H7 (cell line): ENCODE results near the gene MDGA2. TPM values are rescaled to one million over a fixed set of nuclear protein-coding genes. Genes with fewer than 3 reads are reported as not detected.

Experiments
- DNase-seq: peaks from one replicate; pipeline ENCODE4 v3.0.0; 2012
- H3K27me3 ChIP-seq: 2 replicates; pipeline ENCODE4 v1.6.0; 2011; ENCODE audit warnings: mild to moderate bottlenecking, low read length; ENCODE audit not compliant: control insufficient read depth, insufficient read depth
- H3K36me3 ChIP-seq: replicated peaks from 2 replicates; pipeline ENCODE4 v1.5.1; 2011; ENCODE audit warnings: low read length; ENCODE audit not compliant: control insufficient read depth, insufficient read depth
- H3K4me3 ChIP-seq: 2 replicates; pipeline ENCODE4 v1.5.1; 2011; ENCODE audit warnings: low read depth, mild to moderate bottlenecking, control low read depth, low read length, moderate library complexity; ENCODE audit not compliant: insufficient read depth
- total RNA-seq: library from RNA; depleted of rRNA; stranded (reverse); fragments of >200 nt; shearing (Covaris generic); gene quantifications from 2 replicates; pipeline ENCODE4 v1.2.3, GENCODE V29; 2014

The MDGA2 gene
- total RNA-seq, 1 experiment from 2014 or later: 3.7 TPM

DNA sequence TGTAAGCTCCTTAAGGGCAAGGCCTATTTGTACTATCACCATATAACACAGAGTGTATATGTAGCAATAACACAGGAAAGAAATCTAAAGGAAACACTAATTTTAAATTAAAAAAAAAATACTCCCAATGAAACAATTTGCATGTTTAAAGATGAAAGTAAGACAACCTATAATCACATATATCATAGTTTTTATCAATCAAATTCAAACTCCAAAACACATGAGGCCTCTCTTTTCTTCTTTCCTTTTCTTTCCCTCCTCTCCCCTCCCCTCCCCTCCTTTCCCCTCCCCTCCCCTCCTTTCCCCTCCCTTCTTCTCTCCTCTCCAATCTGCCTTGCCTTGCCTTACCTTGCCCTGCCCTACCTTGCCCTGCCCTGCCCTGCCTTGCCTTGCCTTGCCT is 618.0 kb downstream of the MDGA2 start:
- H3K27me3 ChIP-seq: no peaks in the 10 kb centered on the region
- no peaks in the 10 kb centered on the region for H3K36me3 ChIP-seq
- H3K4me3 ChIP-seq: no peak overlapping the region
- no peak for DNase-seq

DNA sequence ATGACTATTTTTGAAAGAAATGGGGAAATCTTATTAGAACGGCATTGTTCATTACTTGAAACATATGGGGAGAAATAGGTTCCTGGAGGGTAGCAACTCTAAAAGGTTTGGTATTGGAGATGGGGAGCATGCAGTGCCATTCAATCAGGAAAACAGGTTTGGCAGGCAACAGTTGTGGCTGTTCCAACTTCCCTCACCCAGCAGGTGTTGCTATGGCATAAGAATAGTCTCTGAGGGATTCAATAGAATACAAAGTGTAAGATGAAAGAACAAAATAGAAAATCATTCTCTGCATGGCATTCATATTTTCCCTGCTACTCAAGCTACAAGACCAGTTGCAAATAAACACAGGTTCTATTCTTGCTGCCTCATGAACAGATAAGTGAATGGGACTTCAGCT is 630.6 kb downstream of the MDGA2 start:
- H3K27me3 ChIP-seq: no peaks in the 10 kb centered on the region
- H3K36me3 ChIP-seq: no peaks in the 10 kb centered on the region
- no peak overlapping the region for H3K4me3 ChIP-seq
- peak; percentile 7 for DNase-seq

- H3K36me3 ChIP-seq: no peaks in the 10 kb centered on the region
- no peaks in the 10 kb centered on the region for H3K27me3 ChIP-seq
- H3K4me3 ChIP-seq: no peak overlapping the region
- peak; percentile 8 for DNase-seq
Observed at GRCh38 chr14:47040550-47040949, 634.9 kb downstream of the MDGA2 start.

- Histone ChIP-seq H3K36me3 (no peaks in the 10 kb centered on the region), H3K27me3 (no peaks in the 10 kb centered on the region), H3K4me3 (no peak overlapping the region)
- DNase-seq: no peak
Observed at GRCh38 chr14:47039336-47039735, 636.1 kb downstream of the MDGA2 start.

DNA sequence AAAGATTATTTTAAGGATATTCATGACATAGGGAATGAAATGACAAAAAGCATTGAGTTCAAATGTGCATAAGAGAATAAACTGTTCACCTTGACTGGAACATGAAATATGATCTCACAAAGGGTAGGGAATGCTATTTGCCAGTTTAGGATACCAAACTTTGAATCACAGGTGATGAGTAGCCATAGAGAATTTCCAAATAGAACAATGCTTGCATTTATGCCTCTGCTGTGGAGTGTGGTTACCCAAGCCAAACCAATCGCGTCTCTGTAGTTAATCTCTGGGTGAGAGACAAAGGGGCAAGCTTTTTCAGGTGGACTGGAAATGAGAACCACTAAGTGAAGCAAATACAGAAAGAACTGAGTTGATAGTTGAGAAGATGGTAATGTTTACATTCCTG is 652.7 kb downstream of the MDGA2 start:
- no peak for DNase-seq
- H3K36me3 ChIP-seq: no peaks in the 10 kb centered on the region
- H3K27me3 ChIP-seq: no peaks in the 10 kb centered on the region
- no peak overlapping the region for H3K4me3 ChIP-seq

DNA sequence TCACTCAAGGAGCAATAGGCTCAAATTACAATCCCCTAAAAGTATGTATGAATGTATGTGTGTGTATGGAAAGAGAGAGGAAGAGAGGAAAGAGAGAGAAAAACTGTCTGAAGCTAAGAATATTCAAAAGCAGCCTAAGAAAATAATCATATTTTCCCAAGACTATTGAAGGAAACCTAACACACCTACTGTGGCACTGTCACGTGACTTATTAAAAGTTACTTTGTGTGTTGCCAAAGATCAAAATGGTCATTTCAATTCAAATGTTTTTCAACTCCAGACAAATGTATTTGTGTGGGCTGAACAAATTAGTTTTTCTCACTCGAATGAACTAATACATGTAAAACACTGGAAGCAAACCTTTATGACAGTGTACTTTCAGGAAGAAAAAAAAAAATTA is 654.9 kb downstream of the MDGA2 start:
- H3K27me3 ChIP-seq: no peaks in the 10 kb centered on the region
- DNase-seq: no peak
- H3K4me3 ChIP-seq: no peak overlapping the region
- no peaks in the 10 kb centered on the region for H3K36me3 ChIP-seq

DNA sequence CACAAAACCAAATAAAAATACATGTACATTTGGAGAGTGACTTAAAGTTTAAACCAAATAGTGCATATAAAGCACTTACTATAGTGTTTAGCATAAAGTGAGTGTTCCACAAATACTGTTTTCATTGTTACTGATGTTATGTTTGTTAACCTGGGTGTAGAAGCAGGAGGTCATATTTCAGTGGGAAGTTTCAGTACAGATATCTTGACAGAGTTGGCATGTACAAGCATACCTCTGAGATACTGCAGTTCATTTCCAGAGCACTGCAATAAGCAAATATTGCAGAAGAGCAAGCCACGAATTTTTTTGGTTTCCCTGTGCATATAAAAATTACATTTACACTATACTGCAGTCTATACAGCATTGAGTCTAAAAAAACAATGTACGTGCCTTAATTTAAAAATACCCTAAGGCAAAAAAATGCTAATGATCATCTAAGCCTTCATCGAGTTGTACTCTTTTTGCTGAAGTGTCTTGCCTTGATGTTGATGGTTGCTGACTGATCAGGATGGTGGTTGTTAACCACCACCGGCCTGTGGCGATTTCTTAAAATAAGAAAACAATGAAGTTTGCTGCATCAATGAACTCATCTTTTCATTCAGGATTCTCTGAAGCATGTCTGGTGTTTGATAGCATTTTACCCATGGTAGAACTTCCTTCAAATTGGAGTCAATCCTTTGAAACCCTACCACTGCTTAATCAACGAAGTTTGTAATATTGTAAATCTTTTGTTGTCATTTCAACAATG is 662.7 kb downstream of the MDGA2 start:
- H3K36me3 ChIP-seq: no peaks in the 10 kb centered on the region
- DNase-seq: no peak
- H3K27me3 ChIP-seq: no peaks in the 10 kb centered on the region
- H3K4me3 ChIP-seq: no peak overlapping the region

GRCh38 chr14:47009615-47010014 is 665.8 kb downstream of the MDGA2 start:
- H3K36me3 ChIP-seq: no peaks in the 10 kb centered on the region
- no peaks in the 10 kb centered on the region for H3K27me3 ChIP-seq
- peak; percentile 3 for DNase-seq
- H3K4me3 ChIP-seq: no peak overlapping the region

GRCh38 chr14:47008732-47009131 is 666.7 kb downstream of the MDGA2 start:
- Histone ChIP-seq H3K27me3 (no peaks in the 10 kb centered on the region), H3K36me3 (no peaks in the 10 kb centered on the region), H3K4me3 (no peak overlapping the region)
- DNase-seq: no peak

DNA sequence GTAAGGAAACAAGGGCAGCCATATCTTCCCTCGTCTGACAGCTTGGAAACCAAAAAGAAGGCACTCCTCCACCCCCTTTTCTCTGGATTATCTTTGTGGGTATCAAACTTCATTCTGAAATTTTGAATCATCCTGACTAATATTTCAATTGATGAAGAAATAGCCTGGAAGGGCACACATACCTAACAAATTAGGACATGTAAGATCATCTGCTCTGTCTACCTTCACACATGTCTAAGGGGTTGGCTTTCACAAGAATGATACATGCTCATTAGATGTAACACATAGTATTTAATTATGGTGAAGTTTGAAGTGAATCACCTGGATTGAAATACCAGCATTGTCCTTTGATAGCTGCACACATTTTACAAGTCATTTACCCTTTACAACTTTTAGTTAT is 675.7 kb downstream of the MDGA2 start:
- H3K4me3 ChIP-seq: no peak overlapping the region
- DNase-seq: no peak
- H3K27me3 ChIP-seq: no peaks in the 10 kb centered on the region
- H3K36me3 ChIP-seq: no peaks in the 10 kb centered on the region

DNA sequence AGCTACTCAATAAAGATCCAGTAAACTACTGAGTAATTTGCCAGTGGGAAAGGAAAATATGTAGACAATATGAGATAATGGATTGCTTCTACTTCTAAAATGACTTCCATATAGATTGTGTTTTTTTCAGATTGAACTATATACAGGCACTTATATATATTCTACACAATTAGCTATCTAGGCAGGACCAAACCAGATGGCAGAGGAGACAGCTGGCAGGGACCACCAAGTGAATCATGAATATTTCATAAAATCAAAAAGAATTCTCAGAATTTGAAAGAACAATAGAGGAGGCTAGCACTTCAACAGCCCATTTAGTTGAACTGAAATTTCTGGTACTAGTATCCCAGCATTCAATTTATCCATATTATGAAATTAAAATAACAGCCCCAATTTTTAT is 685.8 kb downstream of the MDGA2 start:
- no peak overlapping the region for H3K4me3 ChIP-seq

DNA sequence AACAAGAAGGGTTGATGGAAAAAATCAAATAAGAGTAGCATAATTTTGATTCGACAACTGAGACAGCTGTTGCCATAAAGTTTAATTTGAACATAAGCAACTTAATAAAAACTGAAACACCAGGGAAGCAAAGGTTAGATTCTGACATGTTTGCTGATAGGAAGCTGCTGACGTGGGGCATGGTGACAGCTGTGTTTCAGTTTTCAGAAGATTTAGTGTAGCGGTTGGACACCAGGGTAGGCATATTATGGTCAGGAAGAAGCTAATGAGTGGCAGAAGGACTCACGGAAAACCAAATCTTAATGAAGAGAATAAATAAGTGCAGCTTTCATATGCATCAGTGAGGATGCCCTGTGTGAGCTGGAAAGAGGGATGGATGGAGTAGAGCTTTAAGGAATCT is 687.1 kb downstream of the MDGA2 start:
- Histone ChIP-seq H3K36me3 (no peaks in the 10 kb centered on the region), H3K27me3 (no peaks in the 10 kb centered on the region), H3K4me3 (no peak overlapping the region)
- DNase-seq: no peak

More for the DNA sequence above, 685.8 kb downstream of the MDGA2 start:
- H3K27me3 ChIP-seq: no peaks in the 10 kb centered on the region
- H3K36me3 ChIP-seq: no peaks in the 10 kb centered on the region
- no peak for DNase-seq

DNA sequence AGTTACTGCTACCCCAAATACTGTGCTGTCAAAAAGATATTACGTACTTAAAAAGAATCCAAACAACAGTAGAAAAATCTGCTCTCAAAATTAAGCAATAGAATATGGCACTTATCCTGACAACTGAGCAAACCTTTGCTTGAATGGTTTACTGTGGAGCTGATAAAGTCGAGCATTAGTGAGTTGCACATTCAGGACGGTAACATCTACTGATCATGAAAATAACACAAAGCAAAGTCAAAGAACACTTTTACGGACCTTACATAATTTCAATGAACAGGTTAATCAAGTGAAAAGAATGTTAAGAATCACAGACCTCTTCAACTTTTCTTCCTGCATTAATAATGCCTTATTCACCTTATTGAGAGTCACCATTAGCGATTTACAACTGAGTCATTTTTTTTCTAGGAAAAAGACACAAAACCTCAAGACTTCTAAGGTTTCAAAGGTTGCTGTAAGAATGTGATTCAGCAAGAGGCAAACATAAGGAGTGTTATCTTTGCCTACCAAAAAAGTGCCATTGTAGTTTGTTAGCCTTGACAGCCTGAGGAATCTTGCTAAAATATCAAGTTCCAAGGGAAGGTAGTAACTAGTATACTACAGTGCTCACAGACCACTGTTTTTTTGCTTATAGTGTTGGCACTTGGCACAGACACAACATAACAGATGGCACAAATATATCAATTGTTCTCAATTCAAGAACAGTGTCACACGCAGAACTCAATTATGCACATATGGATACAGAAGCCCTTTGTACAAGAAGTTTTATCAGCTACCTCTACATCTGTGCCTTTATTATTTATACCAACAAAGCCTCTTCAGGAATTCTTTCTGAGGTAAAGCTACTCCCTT is 689.6 kb downstream of the MDGA2 start:
- no peak overlapping the region for H3K4me3 ChIP-seq
- H3K36me3 ChIP-seq: no peaks in the 10 kb centered on the region
- no peaks in the 10 kb centered on the region for H3K27me3 ChIP-seq
- DNase-seq: no peak

DNA sequence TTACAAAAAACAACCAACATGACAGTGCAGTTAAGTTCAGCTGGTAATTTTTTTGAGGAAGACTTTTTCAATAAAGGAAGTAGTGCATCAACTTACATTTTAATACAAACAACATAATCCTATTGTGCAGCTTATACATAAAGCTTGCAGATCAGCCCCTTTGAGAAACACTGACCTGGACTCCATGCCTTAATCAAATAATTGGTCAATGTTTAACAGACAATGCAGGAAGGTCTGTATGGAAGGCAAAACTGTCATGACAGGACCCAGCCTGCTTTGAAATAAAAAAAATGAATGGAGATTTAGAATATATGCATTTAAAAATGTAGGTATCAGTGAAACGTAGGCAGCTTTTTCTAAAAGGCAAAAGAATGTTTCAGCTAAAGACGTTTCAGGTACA is 702.1 kb downstream of the MDGA2 start:
- no peaks in the 10 kb centered on the region for H3K36me3 ChIP-seq
- no peak for DNase-seq
- no peaks in the 10 kb centered on the region for H3K27me3 ChIP-seq
- H3K4me3 ChIP-seq: no peak overlapping the region

- Histone ChIP-seq H3K4me3 (no peak overlapping the region), H3K27me3 (no peaks in the 10 kb centered on the region), H3K36me3 (no peaks in the 10 kb centered on the region)
- DNase-seq: no peak
Observed at GRCh38 chr14:46964378-46964777, 711.0 kb downstream of the MDGA2 start.
